GM12878 (cell line): Measurements from ENCODE around the gene RELT. TPM values are rescaled to one million over a fixed set of nuclear protein-coding genes. Genes with fewer than 3 reads are reported as not detected.

ENCODE experiments used
- ATAC-seq: fragments of 200-7000 bp; cut with Tn5 transposase; 3 replicates; pipeline ENCODE4 v1.9.1; 2020; ENCODE audit warnings: mild to moderate bottlenecking, moderate library complexity
- BruUV-seq: library from RNA; stranded (reverse); fragments of 400-500 nt; replicated peaks from 2 replicates; lab custom pipeline; 2021; lab: Mats Ljungman, UMichigan
- CTCF ChIA-PET: fragments of 300-600 bp; sonication (Branson Sonifier 250); formaldehyde crosslinking; extraction: SDS; loops from one replicate; lab custom pipeline; 2021; ENCODE audit warnings: inconsistent platforms; lab: Yijun Ruan, JAX
- POLR2A ChIA-PET: fragments of 350-600 bp; formaldehyde crosslinking; extraction: SDS; loops from one replicate; lab custom pipeline; 2021; ENCODE audit warnings: inconsistent platforms; lab: Charles Lee
- RAD21 ChIA-PET: fragments of 300-600 bp; sonication (Branson Sonifier 250); formaldehyde crosslinking; loops from one replicate; lab custom pipeline; 2023; ENCODE audit warnings: antibody characterized with exemption; ENCODE audit not compliant: unreplicated experiment; lab: Charles Lee
- SMC1A ChIA-PET: fragments of 300-600 bp; sonication (Branson Sonifier 250); formaldehyde crosslinking; loops from one replicate; lab custom pipeline; 2023; ENCODE audit not compliant: unreplicated experiment, uncharacterized antibody; lab: Charles Lee
- DNase-seq: peaks from one replicate; pipeline ENCODE4 v3.0.0-alpha.2; 2011; ENCODE audit warnings: low read depth, low spot score
- FAIRE-seq: peaks from 3 replicates; lab custom pipeline; 2011; peaks lifted over from hg19 to GRCh38; lab: Jason Lieb, UNC
- H2AFZ ChIP-seq: 2 replicates; pipeline ENCODE4 v1.6.0; 2011; ENCODE audit warnings: low read depth, low read length, control low read depth; ENCODE audit not compliant: control insufficient read depth
- H3K27ac ChIP-seq: 2 replicates; pipeline ENCODE4 v1.5.1; 2011; ENCODE audit warnings: control low read depth; ENCODE audit not compliant: control insufficient read depth, insufficient read depth
- H3K27me3 ChIP-seq, 2 experiments: replicated peaks in 1 of 2; 2 replicates each; pipeline versions ENCODE4 v1.6.0 to v1.6.1; 2011; ENCODE audit warnings: low read length in 1 of 2; ENCODE audit not compliant: control insufficient read depth in 2 of 2, insufficient read depth in 2 of 2
- H3K36me3 ChIP-seq, 2 experiments: 2 replicates each; pipeline ENCODE4 v1.5.1; 2011; ENCODE audit warnings: low read length in 1 of 2; ENCODE audit not compliant: control insufficient read depth in 2 of 2, insufficient read depth in 2 of 2
- H3K4me1 ChIP-seq: 2 replicates; pipeline ENCODE4 v1.6.1; 2011; ENCODE audit warnings: mild to moderate bottlenecking, low read length, moderate library complexity, mixed read lengths; ENCODE audit not compliant: control insufficient read depth, insufficient read depth
- H3K4me2 ChIP-seq: 2 replicates; pipeline ENCODE4 v1.6.0; 2011; ENCODE audit warnings: control low read depth; ENCODE audit not compliant: control insufficient read depth, insufficient read depth
- H3K4me3 ChIP-seq: fragments of 200-600 bp; sonication (generic); 2 replicates; pipeline ENCODE4 v1.5.1; 2016
- H3K79me2 ChIP-seq: 2 replicates; pipeline ENCODE4 v1.6.0; 2011; ENCODE audit warnings: low read length; ENCODE audit not compliant: control insufficient read depth, insufficient read depth
- H3K9ac ChIP-seq: 2 replicates; pipeline ENCODE4 v1.8.0; 2011; ENCODE audit warnings: low read length, control low read depth, mixed read lengths; ENCODE audit not compliant: control insufficient read depth, insufficient read depth
- H3K9me3 ChIP-seq: replicated peaks from 3 replicates; pipeline ENCODE4 v1.5.1; 2011; ENCODE audit warnings: mild to moderate bottlenecking, low read length; ENCODE audit not compliant: control insufficient read depth, insufficient read depth
- H4K20me1 ChIP-seq: 2 replicates; pipeline ENCODE4 v1.6.0; 2011; ENCODE audit not compliant: control insufficient read depth, insufficient read depth
- ATF3 ChIP-seq: IDR thresholded peaks from 2 replicates; pipeline ENCODE4 v1.6.1; 2011; ENCODE audit warnings: low read depth, mild to moderate bottlenecking, low read length, moderate library complexity, borderline replicate concordance; ENCODE audit errors: extremely low read depth
- BHLHE40 ChIP-seq, 2 experiments: fragments of 450-650 bp in 1 of 2; IDR thresholded peaks; 2 replicates each; pipeline ENCODE4 v1.6.1; 2011 to 2017; ENCODE audit warnings: low read depth in 2 of 2, borderline replicate concordance in 1 of 2, improper control_type of control experiment in 1 of 2, low read length in 1 of 2, mild to moderate bottlenecking in 1 of 2
- CUX1 ChIP-seq: IDR thresholded peaks from 2 replicates; pipeline ENCODE4 v1.6.1; 2012; ENCODE audit warnings: improper control_type of control experiment, low read depth, low read length; ENCODE audit not compliant: insufficient replicate concordance
- EED ChIP-seq: sonication (generic); IDR thresholded peaks from 2 replicates; pipeline ENCODE4 v1.6.1; 2016; ENCODE audit warnings: antibody characterized with exemption, low read depth
- HSF1 ChIP-seq: fragments of 150-350 bp; IDR thresholded peaks from 2 replicates; pipeline ENCODE4 v1.6.1; 2014; ENCODE audit warnings: mild to moderate bottlenecking, low read depth, low read length
- KLF5 ChIP-seq: fragments of 450-650 bp; IDR thresholded peaks from 2 replicates; pipeline ENCODE4 v1.6.1; 2014; ENCODE audit warnings: mild to moderate bottlenecking; ENCODE audit not compliant: partially characterized antibody
- NKRF ChIP-seq: fragments of 450-650 bp; conservative IDR thresholded peaks from 2 replicates; pipeline ENCODE4 v1.6.1; 2017; ENCODE audit warnings: mild to moderate bottlenecking, moderate library complexity
- PRDM15 ChIP-seq: fragments of 450-650 bp; formaldehyde crosslinking; IDR thresholded peaks from 2 replicates; pipeline ENCODE4 v1.4.0; 2020; ENCODE audit warnings: mild to moderate bottlenecking, moderate library complexity
- STAT1 ChIP-seq: fragments of 450-650 bp; conservative IDR thresholded peaks from 2 replicates; pipeline ENCODE4 v1.6.1; 2014; ENCODE audit warnings: antibody characterized with exemption, mild to moderate bottlenecking
- ZNF207 ChIP-seq: fragments of 450-650 bp; IDR thresholded peaks from 2 replicates; pipeline ENCODE4 v1.6.1; 2014; ENCODE audit warnings: antibody characterized with exemption, mild to moderate bottlenecking, borderline replicate concordance
- WGBS: methylation state at CpG from one replicate; pipeline ENCODE4 v1.1.6; 2016; ENCODE audit warnings: low lambda C conversion rate; ENCODE audit not compliant: insufficient replicate concordance, insufficient coverage; ENCODE audit errors: missing lambda C conversion rate; 5-methylcytosine and 5-hydroxymethylcytosine counted together
- in situ Hi-C: fragments of 300-500 bp; cut with MboI; formaldehyde crosslinking; loops from 9 replicates; pipeline ENCODE4 v1.14.3; 2018; ENCODE audit warnings: mixed read lengths
- intact Hi-C: fragments of 100-400 bp; cut with micrococcal nuclease; formaldehyde crosslinking; loops from one replicate; pipeline ENCODE4 v1.14.2; 2022; ENCODE audit not compliant: unreplicated experiment
- polyA plus RNA-seq, 11 experiments: library from polyadenylated mRNA; depleted of rRNA in 4 of 11; unstranded in 6 of 11; stranded (reverse) in 5 of 11; fragments of >200 nt; fragmentation: Nextera tagmentation in 4 of 11; fragmentation: Illumina TruSeq in 1 of 11; extraction: Ambion mirVana in 4 of 11; extraction: Trizol in 1 of 11; gene quantifications; 1 replicate in 1 of 11; 2 replicates in 10 of 11; pipeline versions ENCODE4 v1.2.1 to v1.2.3, GENCODE V29; 2011 to 2016; ENCODE audit warnings: inconsistent platforms in 2 of 11, missing spikeins in 2 of 11, low read depth in 1 of 11
- total RNA-seq, 4 experiments: library from RNA; depleted of rRNA in 3 of 4; stranded (reverse); fragments of >200 nt in 3 of 4; fragmentation: Illumina TruSeq in 1 of 4; extraction: Trizol in 1 of 4; gene quantifications; 2 replicates each; pipeline versions ENCODE4 v1.2.1 to v1.2.3, GENCODE V29; 2013 to 2021

Gene RELT
- total and polyA plus RNA-seq, 10 of the 15 experiments (the other 5 are each of a cell fraction or from before 2014, with no cell fraction given) = 1.2 to 28.5 (median 10.8) TPM

GRCh38 chr11:73389916-73390315 is 13.7 kb downstream of the RELT start:
- ChIA-PET RAD21 (no interaction called here), POLR2A (interaction anchor here (2.2 kb wide), 1 partner anchor 11 kb away, joined by 9 read pairs; no protein-coding TSS in a partner anchor), CTCF (interaction anchor here (1.1 to 25.6 kb wide), 2 partner anchors 11 to 36 kb away, joined by 4 to 400 read pairs; no protein-coding TSS in a partner anchor), SMC1A (interaction anchor here (1.0 to 1.3 kb wide), 2 partner anchors 39 to 271 kb away, joined by 3 read pairs; no protein-coding TSS in a partner anchor)
- ATAC-seq (no peak), DNase-seq (no peak), FAIRE-seq (no peak)
- Histone ChIP-seq H3K27me3 (no peaks in the 10 kb centered on the region), H3K27ac (no peak overlapping the region), H3K9me3 (no peaks in the 10 kb centered on the region), H3K4me1 (peaks cover 40% of the 10 kb centered on the region), H3K4me3 (no peak overlapping the region), H3K4me2 (no peak overlapping the region), H3K9ac (no peak overlapping the region), H3K36me3 (peaks cover 17 to 56% of the 10 kb centered on the region in 2 experiments), H4K20me1 (no peaks in the 10 kb centered on the region), H2AFZ (no peak overlapping the region), H3K79me2 (peaks cover 58% of the 10 kb centered on the region)
- in situ Hi-C loops = no loop called here
- BruUV-seq = no TSS peak
- 92% methylated on average over 7 of the region's 7 CpGs for WGBS
- intact Hi-C loops = no loop called here
- TF ChIP-seq KLF5 = no peak
- TF ChIP-seq BHLHE40 (IDR thresholded peaks at IDR 0.05; ENCODE audit: borderline replicate concordance in 1 of 2, low read depth in 2 of 2, low read length in 1 of 2) = no peak
- no peak for TF ChIP-seq EED
- no peak for TF ChIP-seq PRDM15 (CRISPR knock-in tag)
- no peak for TF ChIP-seq STAT1
- TF ChIP-seq ZNF207 = no peak
- TF ChIP-seq ATF3 = no peak
- no peak for TF ChIP-seq CUX1
- TF ChIP-seq NKRF = no peak
- TF ChIP-seq HSF1 = no peak
